ENCODE data around the gene FBXO31.

GRCh38 chr16:87312008-87312407 is 71.6 kb downstream of the FBXO31 start:
- TF ChIP-seq ZNF274 (IDR thresholded peaks at IDR 0.05; ENCODE audit: borderline replicate concordance, extremely low read depth, low read length): no peak
- TF ChIP-seq JUND (IDR thresholded peaks at IDR 0.05; ENCODE audit: low read length): no peak
- no peak for TF ChIP-seq POLR2A (IDR thresholded peaks at IDR 0.05; ENCODE audit: control extremely low read depth in 1 of 2, low read depth in 2 of 2, low read length in 2 of 2)
- no peak for TF ChIP-seq MAX (IDR thresholded peaks at IDR 0.05)
- no peak for TF ChIP-seq EZH2 (IDR thresholded peaks at IDR 0.05; ENCODE audit: low read depth, low read length, severe bottlenecking)
- no peak for TF ChIP-seq RXRA (IDR thresholded peaks at IDR 0.05; ENCODE audit: insufficient read depth, low read depth, low read length)
- TF ChIP-seq CTCF (IDR thresholded peaks at IDR 0.05; ENCODE audit: control extremely low read depth in 1 of 3, insufficient read depth in 1 of 3, low read depth in 1 of 3, low read length in 3 of 3): no peak
- no peak for TF ChIP-seq SIN3A (conservative IDR thresholded peaks at IDR 0.05 in 1 of 2, IDR thresholded peaks at IDR 0.05 in 1 of 2; ENCODE audit: low read depth in 1 of 2, low read length in 2 of 2)
- no peak for TF ChIP-seq POLR2AphosphoS5 (IDR thresholded peaks at IDR 0.05; ENCODE audit: low read depth, low read length)
- no peak for TF ChIP-seq PHF8 (conservative IDR thresholded peaks at IDR 0.05; ENCODE audit: low read depth, low read length)
- no peak for TF ChIP-seq RBBP5 (IDR thresholded peaks at IDR 0.05; ENCODE audit: borderline replicate concordance, low read depth, low read length)
- TF ChIP-seq BCL11A (IDR thresholded peaks at IDR 0.05; ENCODE audit: low read depth in 2 of 2, low read length in 2 of 2): no peak

Measured in H1 (cell line).